Measurements from ENCODE around the gene TRIP13.
"Not testable (repeated sequence)": the region's sequence is repeated elsewhere in the genome, so short reads cannot be mapped to it uniquely, and the experiment has no call there.

TRIP13 gene

DNA sequence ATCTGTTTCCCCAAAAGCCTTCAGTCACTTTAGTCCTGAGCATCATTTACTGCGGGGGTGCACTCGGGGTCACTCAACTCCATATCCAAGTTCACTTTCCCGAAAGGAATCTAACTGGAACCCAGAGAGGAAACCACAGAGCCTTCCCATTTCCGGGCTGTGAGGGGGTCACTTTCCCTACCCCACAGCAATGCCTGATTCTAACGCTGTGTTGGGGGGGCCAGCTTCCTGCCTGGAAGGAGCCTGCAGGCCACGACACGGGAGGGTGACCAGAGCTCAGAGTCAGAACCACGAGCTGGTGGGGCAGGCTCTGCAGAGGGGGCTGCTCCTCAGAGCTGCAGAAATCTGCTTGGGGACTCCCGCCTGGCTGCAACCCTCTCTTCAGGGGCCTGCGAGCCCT, 20.4 kb upstream of the TRIP13 start:
- no peak for DNase-seq (ENCODE audit: low read depth in 2 of 2)

GRCh38 chr5:873328-873727, 19.4 kb upstream of the TRIP13 start:
- DNase-seq (ENCODE audit: low read depth in 2 of 2): no peak

DNA sequence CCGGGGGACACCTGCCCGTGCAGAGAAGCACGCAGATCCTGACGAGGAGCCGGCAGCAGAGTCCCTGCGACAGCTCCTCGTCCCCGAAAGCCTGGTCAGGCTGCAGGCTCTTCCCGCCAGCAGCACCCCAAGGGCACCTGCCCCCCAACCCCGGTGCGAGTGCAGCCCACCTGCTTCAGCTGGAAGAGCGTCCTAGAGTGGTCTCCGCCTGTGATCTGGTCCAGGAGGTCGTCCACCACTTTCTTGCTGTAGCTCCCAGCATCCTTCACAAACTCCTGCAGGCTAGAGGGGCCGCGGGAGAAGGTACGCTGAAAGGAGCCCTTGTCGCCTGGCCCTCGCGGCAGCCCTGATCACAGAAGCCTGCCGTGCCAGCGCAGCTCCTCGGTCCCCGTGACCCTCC, 16.8 kb upstream of the TRIP13 start:
- no peak for DNase-seq (ENCODE audit: low read depth in 2 of 2)

- no peak for DNase-seq (ENCODE audit: low read depth in 2 of 2)
Measured at GRCh38 chr5:876398-877365, 16.0 kb upstream of the TRIP13 start.

DNA sequence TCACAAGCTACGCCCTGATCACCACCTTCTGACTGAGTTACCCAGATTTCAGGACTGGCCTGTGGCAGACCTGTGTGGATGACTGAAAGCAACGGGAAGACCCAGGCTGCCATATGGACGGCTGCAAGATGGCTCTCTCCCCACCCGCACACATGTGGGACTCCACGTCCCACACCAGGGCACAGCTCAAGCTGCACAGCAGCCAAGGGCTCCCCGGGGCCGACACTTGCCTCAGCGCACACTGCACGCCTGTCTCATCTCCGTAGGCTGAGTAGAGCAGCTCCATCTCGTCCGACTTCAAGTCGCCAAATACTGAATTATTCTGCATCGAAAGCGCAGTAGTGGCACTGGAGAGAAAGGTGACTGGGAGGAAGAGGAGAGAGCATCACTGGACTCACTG, 14.6 kb upstream of the TRIP13 start:
- DNase-seq (ENCODE audit: low read depth in 2 of 2): no peak

DNA sequence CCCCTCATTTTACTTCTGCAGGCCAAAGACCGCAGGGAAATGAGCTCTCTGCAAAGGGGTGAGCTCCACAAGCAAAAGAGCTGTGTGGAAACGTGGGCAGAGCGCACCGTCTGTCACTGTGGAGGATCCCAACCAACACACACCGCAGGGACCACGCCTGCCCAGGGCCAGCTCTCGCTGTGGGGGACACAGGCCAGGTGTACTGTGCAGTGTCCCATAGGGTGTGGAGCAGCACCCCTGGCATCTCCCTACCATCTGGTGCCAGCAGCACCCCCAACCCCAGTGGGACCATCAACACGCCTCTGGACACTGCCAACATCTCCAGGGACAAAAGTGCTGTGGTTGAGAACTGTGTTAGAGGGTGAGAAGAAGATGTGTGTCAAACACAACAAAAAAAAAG, 14.0 kb upstream of the TRIP13 start:
- DNase-seq (ENCODE audit: low read depth in 2 of 2): not testable (repeated sequence)

GRCh38 chr5:880816-881550, 11.7 kb upstream of the TRIP13 start:
- no peak for DNase-seq (ENCODE audit: low read depth in 2 of 2)

DNA sequence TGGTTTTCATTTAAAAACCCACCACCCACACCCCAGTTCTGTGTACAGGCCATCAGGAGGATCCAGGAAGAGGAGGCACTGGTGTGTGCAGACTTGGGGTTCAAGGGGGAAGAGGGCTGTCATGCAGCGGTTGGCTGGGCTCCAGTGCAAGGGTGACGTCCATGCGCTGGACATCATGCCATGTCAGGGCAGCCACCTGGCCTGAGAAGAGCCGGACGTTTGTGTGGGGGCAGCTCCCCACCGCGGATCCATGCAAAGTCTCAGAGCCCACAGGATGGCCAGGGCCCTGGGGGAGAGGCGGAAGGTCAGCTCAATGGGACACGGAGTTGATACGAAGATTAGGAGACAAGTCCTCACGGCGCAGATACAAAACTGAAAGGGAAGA, 11.1 kb upstream of the TRIP13 start:
- no peak for DNase-seq (ENCODE audit: low read depth in 2 of 2)

- no peak for DNase-seq (ENCODE audit: low read depth in 2 of 2)
Measured at GRCh38 chr5:882253-883183, 10.2 kb upstream of the TRIP13 start.

GRCh38 chr5:883475-884181, 9.1 kb upstream of the TRIP13 start:
- DNase-seq (ENCODE audit: low read depth in 2 of 2): no peak

DNA sequence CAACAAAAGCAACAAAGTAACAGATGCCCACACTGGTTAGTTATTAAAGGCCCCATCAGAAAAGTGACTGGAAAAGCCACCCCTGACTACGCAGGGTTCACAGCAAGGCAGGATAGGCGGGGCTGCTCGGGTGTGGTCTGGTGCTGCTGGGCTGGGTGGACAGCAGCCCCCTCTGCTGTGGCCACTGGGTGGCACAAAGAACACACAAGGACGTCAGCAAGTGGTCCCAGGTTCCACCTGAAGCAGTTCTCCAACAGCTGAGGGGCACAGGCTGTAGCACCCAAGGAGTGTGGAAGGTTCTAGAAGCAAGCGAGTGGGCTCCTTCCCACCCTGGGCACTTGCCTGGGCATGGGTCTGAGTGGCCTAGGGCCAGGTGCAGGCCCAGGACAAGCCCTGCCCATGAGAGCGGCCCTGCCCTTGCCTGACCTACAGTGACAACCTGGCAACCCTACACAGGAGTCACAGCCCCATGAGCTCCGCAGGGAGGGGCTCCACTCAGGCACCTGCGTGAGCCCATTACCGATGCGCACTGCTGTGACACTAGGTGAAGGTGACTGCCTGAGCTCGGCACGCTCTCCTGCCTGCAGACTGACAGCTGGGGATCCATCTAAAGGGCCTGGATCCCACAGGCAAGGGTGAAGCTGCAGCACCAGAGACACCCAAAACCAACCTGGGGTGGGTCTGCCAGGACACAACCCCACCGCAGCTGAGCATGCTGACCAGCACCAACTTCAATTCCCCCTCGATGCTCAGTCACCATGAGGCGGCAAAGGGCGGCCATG, 8.1 kb upstream of the TRIP13 start:
- no peak for DNase-seq (ENCODE audit: low read depth in 2 of 2)

- DNase-seq (ENCODE audit: low read depth in 2 of 2): no peak
Measured at GRCh38 chr5:885127-885442, 7.6 kb upstream of the TRIP13 start.

DNA sequence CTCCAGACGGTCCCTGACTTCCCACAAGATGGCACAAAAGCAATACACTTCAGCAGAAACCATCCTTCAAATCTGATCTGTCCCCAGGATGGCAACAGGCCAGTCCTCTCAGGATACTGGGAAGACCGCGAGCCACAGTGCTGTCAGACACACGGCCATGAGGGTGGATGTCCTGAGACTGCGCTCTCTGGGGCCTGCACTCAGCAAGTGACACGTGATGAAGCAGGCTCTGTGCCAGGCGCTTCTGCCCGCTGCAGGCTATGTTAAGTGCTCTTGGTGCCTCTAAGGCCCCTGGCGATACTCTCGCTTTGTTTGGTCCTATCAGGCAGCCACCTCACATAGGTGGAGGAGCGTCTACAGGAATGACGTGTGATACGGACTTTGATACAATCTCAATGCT, 7.2 kb upstream of the TRIP13 start:
- no peak for DNase-seq (ENCODE audit: low read depth in 2 of 2)

DNA sequence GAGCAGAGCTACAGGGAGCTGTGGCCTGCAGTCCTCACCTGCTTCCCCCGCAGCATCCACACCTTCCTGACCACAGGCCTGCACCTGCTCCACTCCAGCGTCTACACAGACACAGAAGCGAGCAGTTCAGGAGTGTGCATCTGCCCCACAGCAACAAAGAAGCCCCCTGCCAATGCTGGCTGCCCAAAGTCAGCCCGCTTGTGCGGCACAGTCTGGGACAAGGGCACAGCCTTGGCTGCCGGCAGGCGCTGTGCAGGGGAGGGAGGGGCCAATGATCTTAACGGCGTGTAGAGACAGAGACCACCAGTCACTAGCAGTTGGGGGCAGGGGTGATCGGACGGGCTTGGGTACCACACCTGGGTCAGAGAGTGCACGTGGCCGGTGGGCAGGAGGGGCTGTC, 6.6 kb upstream of the TRIP13 start:
- DNase-seq (ENCODE audit: low read depth in 2 of 2): no peak

DNA sequence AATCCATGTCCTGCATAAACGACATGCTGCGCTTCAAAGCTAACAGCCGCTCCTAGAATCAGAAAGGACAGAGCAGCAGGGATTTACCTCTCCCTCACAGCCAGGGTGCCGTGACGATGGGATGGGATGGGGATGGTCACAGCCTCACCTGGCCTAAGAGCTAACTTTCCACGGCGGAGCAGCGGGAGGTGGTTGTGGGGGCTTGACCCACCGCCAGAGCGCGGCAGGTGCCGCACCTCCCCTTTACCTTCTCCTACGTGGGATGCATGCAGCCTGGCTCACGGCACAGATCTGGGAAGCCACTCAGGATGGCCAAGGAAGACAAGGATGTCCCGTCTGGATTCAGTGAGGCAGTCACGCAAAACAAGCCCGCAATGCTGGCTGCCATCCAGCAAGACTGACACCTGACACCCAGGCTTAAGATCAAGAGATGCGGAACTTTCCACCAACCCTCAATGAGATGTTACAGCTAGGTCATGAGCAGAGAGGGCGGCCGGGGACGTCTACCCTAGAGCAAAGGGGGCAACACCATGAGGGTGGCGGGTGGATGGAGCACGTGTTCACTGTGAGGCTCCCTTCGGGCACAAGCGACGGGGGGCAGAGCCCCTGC, 5.9 kb upstream of the TRIP13 start:
- DNase-seq (ENCODE audit: low read depth in 2 of 2): no peak

- DNase-seq (ENCODE audit: low read depth in 2 of 2): no peak
Measured at GRCh38 chr5:887947-888637, 4.6 kb upstream of the TRIP13 start.

GRCh38 chr5:888638-889035, 4.0 kb upstream of the TRIP13 start:
- no peak for DNase-seq (ENCODE audit: low read depth in 2 of 2)

DNA sequence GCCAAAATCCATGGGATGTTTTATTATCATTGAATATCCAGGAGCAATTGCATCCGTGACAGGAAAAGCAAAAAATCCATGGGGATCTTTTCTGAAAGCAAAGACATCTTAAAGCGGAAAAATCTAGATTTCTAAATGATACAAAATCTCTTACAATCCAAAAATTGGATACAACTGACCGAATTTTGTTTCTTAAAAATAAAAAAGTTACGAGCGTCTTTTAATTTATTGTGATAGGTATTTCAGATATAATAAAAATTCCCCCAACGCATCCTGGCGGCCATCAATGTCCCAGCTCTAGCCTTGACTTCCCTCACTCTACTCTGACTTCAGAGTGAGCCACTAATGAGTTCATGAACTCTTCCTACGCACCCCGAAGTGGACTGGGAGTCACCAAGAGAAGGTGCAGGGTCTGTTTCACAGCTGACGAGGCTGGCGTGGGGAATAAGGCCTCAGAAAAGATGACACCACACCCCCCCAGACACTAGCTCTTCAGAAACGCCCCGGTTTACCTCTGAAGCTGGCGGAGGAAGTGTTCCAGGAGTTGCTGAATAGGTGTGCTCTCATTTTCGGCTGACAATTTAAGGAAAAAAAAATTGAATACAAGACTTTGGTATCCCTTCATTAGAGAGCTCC, 3.5 kb upstream of the TRIP13 start:
- no peak for DNase-seq (ENCODE audit: low read depth in 2 of 2)

Measured in activated CD4-positive, alpha-beta T cell treated with anti-CD3 and anti-CD28 coated beads for 24 hours (primary cell).